22Rv1 (cell line): Measurements from ENCODE around the gene TMEM255A.

Experiments used
- ZFX ChIP-seq: fragments of 450-650 bp; IDR thresholded peaks from 2 replicates; pipeline ENCODE4 v1.6.1; 2017; ENCODE audit warnings: antibody characterized with exemption, borderline replicate concordance
- TF ChIP-seq, protein P1 (sequence below): fragments of 450-650 bp; IDR thresholded peaks from 2 replicates; pipeline ENCODE4 v1.5.1; 2017; ENCODE audit warnings: mild to moderate bottlenecking

DNA sequence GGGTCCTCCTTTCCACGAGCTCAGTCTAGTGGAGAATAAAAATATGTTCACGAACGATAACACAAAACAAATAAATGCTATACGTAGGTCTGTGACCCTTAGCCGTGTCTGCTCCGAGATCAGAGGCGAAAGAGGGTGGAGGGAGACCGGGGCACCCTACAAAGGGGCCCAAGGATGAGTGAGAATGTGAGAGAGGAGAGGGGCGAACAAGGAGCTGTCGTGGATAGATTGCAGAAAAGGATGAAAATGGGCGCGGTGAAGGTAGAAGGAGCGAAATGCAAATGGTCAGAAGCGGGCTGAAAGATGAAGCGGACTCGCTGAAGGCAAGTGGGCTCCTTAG is 66.9 kb downstream of the TMEM255A start:
- TF ChIP-seq, protein P1, sequence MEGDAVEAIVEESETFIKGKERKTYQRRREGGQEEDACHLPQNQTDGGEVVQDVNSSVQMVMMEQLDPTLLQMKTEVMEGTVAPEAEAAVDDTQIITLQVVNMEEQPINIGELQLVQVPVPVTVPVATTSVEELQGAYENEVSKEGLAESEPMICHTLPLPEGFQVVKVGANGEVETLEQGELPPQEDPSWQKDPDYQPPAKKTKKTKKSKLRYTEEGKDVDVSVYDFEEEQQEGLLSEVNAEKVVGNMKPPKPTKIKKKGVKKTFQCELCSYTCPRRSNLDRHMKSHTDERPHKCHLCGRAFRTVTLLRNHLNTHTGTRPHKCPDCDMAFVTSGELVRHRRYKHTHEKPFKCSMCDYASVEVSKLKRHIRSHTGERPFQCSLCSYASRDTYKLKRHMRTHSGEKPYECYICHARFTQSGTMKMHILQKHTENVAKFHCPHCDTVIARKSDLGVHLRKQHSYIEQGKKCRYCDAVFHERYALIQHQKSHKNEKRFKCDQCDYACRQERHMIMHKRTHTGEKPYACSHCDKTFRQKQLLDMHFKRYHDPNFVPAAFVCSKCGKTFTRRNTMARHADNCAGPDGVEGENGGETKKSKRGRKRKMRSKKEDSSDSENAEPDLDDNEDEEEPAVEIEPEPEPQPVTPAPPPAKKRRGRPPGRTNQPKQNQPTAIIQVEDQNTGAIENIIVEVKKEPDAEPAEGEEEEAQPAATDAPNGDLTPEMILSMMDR, result no peak
- no peak for TF ChIP-seq ZFX
